GM23338 (cell line): ENCODE results near the gene GIMAP5. TPM values are rescaled to one million over a fixed set of nuclear protein-coding genes. Genes with fewer than 3 reads are reported as not detected.

Experiments used
- ATAC-seq: fragments of 200-7000 bp; cut with Tn5 transposase; 3 replicates; pipeline ENCODE4 v1.9.1; 2020
- DNase-seq: peaks from one replicate; pipeline ENCODE4 v3.0.0-alpha.2; 2015; ENCODE audit warnings: low spot score
- H2AFZ ChIP-seq: fragments of 200-600 bp; sonication (generic); 2 replicates; pipeline ENCODE4 v1.8.0; 2016; ENCODE audit warnings: antibody characterized with exemption, mild to moderate bottlenecking, moderate library complexity
- H3F3A ChIP-seq: fragments of 200-600 bp; sonication (generic); replicated peaks from 2 replicates; pipeline ENCODE4 v1.8.0; 2017; ENCODE audit warnings: antibody characterized with exemption, mixed run types, low read depth
- H3K27ac ChIP-seq: fragments of 200-600 bp; sonication (generic); 2 replicates; pipeline ENCODE4 v1.6.1; 2016; ENCODE audit warnings: low read depth
- H3K27me3 ChIP-seq: fragments of 200-600 bp; sonication (generic); 2 replicates; pipeline ENCODE4 v1.8.0; 2016; ENCODE audit warnings: mild to moderate bottlenecking, mixed run types, moderate library complexity; ENCODE audit not compliant: insufficient read depth
- H3K36me3 ChIP-seq: fragments of 200-600 bp; sonication (generic); 2 replicates; pipeline ENCODE4 v1.8.0; 2016; ENCODE audit warnings: mild to moderate bottlenecking; ENCODE audit not compliant: insufficient read depth
- H3K4me1 ChIP-seq: fragments of 200-600 bp; sonication (generic); 2 replicates; pipeline ENCODE4 v1.8.0; 2016; ENCODE audit warnings: mild to moderate bottlenecking, moderate library complexity; ENCODE audit not compliant: insufficient read depth
- H3K4me2 ChIP-seq: fragments of 200-600 bp; sonication (generic); 2 replicates; pipeline ENCODE4 v1.7.1; 2017; ENCODE audit warnings: mixed run types
- H3K4me3 ChIP-seq: fragments of 200-600 bp; sonication (generic); 2 replicates; pipeline ENCODE4 v1.6.1; 2016; ENCODE audit warnings: mixed run types
- H3K79me2 ChIP-seq: fragments of 200-600 bp; sonication (generic); replicated peaks from 2 replicates; pipeline ENCODE4 v1.8.0; 2017; ENCODE audit warnings: mild to moderate bottlenecking; ENCODE audit not compliant: insufficient read depth
- H3K9me2 ChIP-seq: fragments of 200-600 bp; sonication (generic); 2 replicates; pipeline ENCODE4 v1.8.0; 2017; ENCODE audit not compliant: insufficient read depth
- H4K20me1 ChIP-seq: fragments of 200-600 bp; sonication (generic); replicated peaks from 2 replicates; pipeline ENCODE4 v1.8.0; 2017; ENCODE audit warnings: mild to moderate bottlenecking; ENCODE audit not compliant: insufficient read depth
- H3K27ac Mint-ChIP-seq: 2 replicates; pipeline ENCODE4 v1.8.0; 2020; ENCODE audit warnings: inconsistent platforms, mild to moderate bottlenecking, moderate library complexity, mixed read lengths
- H3K27me3 Mint-ChIP-seq: 3 replicates; pipeline ENCODE4 v1.8.0; 2022; ENCODE audit warnings: low read depth, mild to moderate bottlenecking, moderate library complexity, mixed read lengths, inconsistent platforms; ENCODE audit not compliant: insufficient read depth, poor library complexity
- H3K36me3 Mint-ChIP-seq: 3 replicates; pipeline ENCODE4 v1.8.0; 2021; ENCODE audit warnings: low read depth, mild to moderate bottlenecking, inconsistent platforms, moderate library complexity, mixed read lengths
- H3K4me1 Mint-ChIP-seq: 3 replicates; pipeline ENCODE4 v1.8.0; 2020; ENCODE audit warnings: mild to moderate bottlenecking, inconsistent platforms, mixed read lengths
- H3K4me3 Mint-ChIP-seq: 3 replicates; pipeline ENCODE4 v1.8.0; 2021; ENCODE audit warnings: moderate library complexity, mild to moderate bottlenecking, inconsistent platforms, mixed read lengths
- H3K9me3 Mint-ChIP-seq: 3 replicates; pipeline ENCODE4 v1.8.0; 2020; ENCODE audit warnings: moderate library complexity, mild to moderate bottlenecking, inconsistent platforms, mixed read lengths
- CREB1 ChIP-seq: fragments of 250-450 bp; sonication (Bioruptor Pico); IDR thresholded peaks from 2 replicates; pipeline ENCODE4 v1.5.0; 2020; ENCODE audit warnings: low read depth, mild to moderate bottlenecking, moderate library complexity
- CTCF ChIP-seq, 2 experiments: fragments of 200-600 bp in 1 of 2; sonication (generic) in 1 of 2; conservative IDR thresholded peaks; 2 replicates each; pipeline versions ENCODE4 v1.5.1 to v1.6.1; 2016 to 2017; ENCODE audit warnings: antibody characterized with exemption in 2 of 2, low read depth in 2 of 2, mild to moderate bottlenecking in 2 of 2, moderate library complexity in 1 of 2
- EZH2 ChIP-seq: fragments of 200-600 bp; sonication (generic); IDR thresholded peaks from one replicate; pipeline ENCODE4 v1.8.0; 2017; ENCODE audit warnings: antibody characterized with exemption, mild to moderate bottlenecking, low read depth; ENCODE audit not compliant: unreplicated experiment
- POLR2AphosphoS5 ChIP-seq: IDR thresholded peaks from 2 replicates; pipeline ENCODE4 v1.6.1; 2016; ENCODE audit warnings: antibody characterized with exemption, low read depth
- STAT1 ChIP-seq: IDR thresholded peaks from one replicate; pipeline ENCODE4 v1.6.1; 2016; ENCODE audit warnings: antibody characterized with exemption; ENCODE audit not compliant: unreplicated experiment
- polyA plus RNA-seq: library from polyadenylated mRNA; unstranded; fragments of >200 nt; fragmentation: Nextera tagmentation; extraction: Ambion mirVana; gene quantifications from 2 replicates; pipeline ENCODE4 v1.2.1, GENCODE V29; 2016
- total RNA-seq: library from RNA; depleted of rRNA; stranded (reverse); fragments of >200 nt; shearing (Covaris generic); gene quantifications from 2 replicates; pipeline ENCODE4 v1.2.3, GENCODE V29; 2014
- TF ChIP-seq, protein P1 (sequence below): IDR thresholded peaks from 2 replicates; pipeline ENCODE4 v1.6.1; 2016; ENCODE audit warnings: antibody characterized with exemption

GIMAP5 gene
- total and polyA plus RNA-seq, 2 experiments from 2014 or later = not detected

- Histone ChIP-seq H3K27ac (no peak overlapping the region), H4K20me1 (peaks cover 29% of the 10 kb centered on the region), H3K4me1 (no peaks in the 10 kb centered on the region), H3K36me3 (no peaks in the 10 kb centered on the region), H3F3A (no peaks in the 10 kb centered on the region), H2AFZ (no peak overlapping the region), H3K9me2 (no peaks in the 10 kb centered on the region), H3K27me3 (peaks cover 99% of the 10 kb centered on the region), H3K4me2 (no peak overlapping the region), H3K79me2 (no peaks in the 10 kb centered on the region), H3K4me3 (no peak overlapping the region)
- Mint-ChIP-seq H3K4me3 (no peak overlapping the region), H3K27me3 (peaks cover 100% of the 10 kb centered on the region), H3K27ac (no peak overlapping the region), H3K9me3 (peaks cover 12% of the 10 kb centered on the region), H3K36me3 (no peaks in the 10 kb centered on the region), H3K4me1 (peaks cover 8% of the 10 kb centered on the region; the same call in 1 of the 3 replicates)
- DNase-seq = no peak
- TF ChIP-seq STAT1 (no peak), CREB1 (no peak), CTCF (conservative IDR thresholded peaks at IDR 0.05; ENCODE audit: low read depth in 2 of 2) (no peak; a peak in 1 of 4 replicates), POLR2AphosphoS5 (no peak), EZH2 (no peak)
- TF ChIP-seq, protein P1, sequence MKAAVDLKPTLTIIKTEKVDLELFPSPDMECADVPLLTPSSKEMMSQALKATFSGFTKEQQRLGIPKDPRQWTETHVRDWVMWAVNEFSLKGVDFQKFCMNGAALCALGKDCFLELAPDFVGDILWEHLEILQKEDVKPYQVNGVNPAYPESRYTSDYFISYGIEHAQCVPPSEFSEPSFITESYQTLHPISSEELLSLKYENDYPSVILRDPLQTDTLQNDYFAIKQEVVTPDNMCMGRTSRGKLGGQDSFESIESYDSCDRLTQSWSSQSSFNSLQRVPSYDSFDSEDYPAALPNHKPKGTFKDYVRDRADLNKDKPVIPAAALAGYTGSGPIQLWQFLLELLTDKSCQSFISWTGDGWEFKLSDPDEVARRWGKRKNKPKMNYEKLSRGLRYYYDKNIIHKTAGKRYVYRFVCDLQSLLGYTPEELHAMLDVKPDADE = no peak
- no peak for ATAC-seq
Measured at GRCh38 chr7:150739033-150739432, 1.8 kb downstream of the GIMAP5 start.

GRCh38 chr7:150740053-150740452, 2.8 kb downstream of the GIMAP5 start:
- no peak overlapping the region for H3K4me3 ChIP-seq
- H3K4me1 ChIP-seq = no peaks in the 10 kb centered on the region
- Mint-ChIP-seq H3K36me3 (no peaks in the 10 kb centered on the region), H3K9me3 (peaks cover 2% of the 10 kb centered on the region), H3K4me3 (no peak overlapping the region), H3K27ac (no peak overlapping the region), H3K4me1 (peaks cover 8% of the 10 kb centered on the region; the same call in 1 of the 3 replicates), H3K27me3 (peaks cover 100% of the 10 kb centered on the region)
- peaks cover 99% of the 10 kb centered on the region for H3K27me3 ChIP-seq
- TF ChIP-seq CTCF (conservative IDR thresholded peaks at IDR 0.05; ENCODE audit: low read depth in 2 of 2) = no peak
- no peaks in the 10 kb centered on the region for H3K9me2 ChIP-seq
- H3K27ac ChIP-seq = no peak overlapping the region
- no peak overlapping the region for H2AFZ ChIP-seq
- peaks cover 23% of the 10 kb centered on the region for H4K20me1 ChIP-seq
- no peaks in the 10 kb centered on the region for H3K79me2 ChIP-seq
- no peak overlapping the region for H3K4me2 ChIP-seq
- no peaks in the 10 kb centered on the region for H3K36me3 ChIP-seq
- no peak for ATAC-seq
- H3F3A ChIP-seq = no peaks in the 10 kb centered on the region
- no peak for DNase-seq
